ENCODE data around the gene CDH5. TPM values are rescaled to one million over a fixed set of nuclear protein-coding genes. Genes with fewer than 3 reads are reported as not detected.

Gene CDH5
- total RNA-seq, 1 donor from 2014 or later, result not detected

GRCh38 chr16:66344533-66345145 lies 21.9 kb upstream of the CDH5 start:
- Mint-ChIP-seq H3K27me3 (peaks cover 20% of the 10 kb centered on the region), H3K9me3 (no peaks in the 10 kb centered on the region), H3K4me3 (no peak overlapping the region), H3K36me3 (ENCODE audit: low read depth) (no peaks in the 10 kb centered on the region), H3K4me1 (no peaks in the 10 kb centered on the region), H3K27ac (no peak overlapping the region)
- ChIA-PET CTCF (interaction anchor here (1.3 to 4.1 kb wide), 2 partner anchors 12 to 24 kb away, joined by 3 to 16 read pairs; no protein-coding TSS in a partner anchor), POLR2A (no interaction called here)
- ATAC-seq (ENCODE audit: low read depth) (no peak), DNase-seq (no peak)
- TF ChIP-seq, protein P1, sequence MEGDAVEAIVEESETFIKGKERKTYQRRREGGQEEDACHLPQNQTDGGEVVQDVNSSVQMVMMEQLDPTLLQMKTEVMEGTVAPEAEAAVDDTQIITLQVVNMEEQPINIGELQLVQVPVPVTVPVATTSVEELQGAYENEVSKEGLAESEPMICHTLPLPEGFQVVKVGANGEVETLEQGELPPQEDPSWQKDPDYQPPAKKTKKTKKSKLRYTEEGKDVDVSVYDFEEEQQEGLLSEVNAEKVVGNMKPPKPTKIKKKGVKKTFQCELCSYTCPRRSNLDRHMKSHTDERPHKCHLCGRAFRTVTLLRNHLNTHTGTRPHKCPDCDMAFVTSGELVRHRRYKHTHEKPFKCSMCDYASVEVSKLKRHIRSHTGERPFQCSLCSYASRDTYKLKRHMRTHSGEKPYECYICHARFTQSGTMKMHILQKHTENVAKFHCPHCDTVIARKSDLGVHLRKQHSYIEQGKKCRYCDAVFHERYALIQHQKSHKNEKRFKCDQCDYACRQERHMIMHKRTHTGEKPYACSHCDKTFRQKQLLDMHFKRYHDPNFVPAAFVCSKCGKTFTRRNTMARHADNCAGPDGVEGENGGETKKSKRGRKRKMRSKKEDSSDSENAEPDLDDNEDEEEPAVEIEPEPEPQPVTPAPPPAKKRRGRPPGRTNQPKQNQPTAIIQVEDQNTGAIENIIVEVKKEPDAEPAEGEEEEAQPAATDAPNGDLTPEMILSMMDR (IDR thresholded peaks at IDR 0.05), result peak; percentile 94
- intact Hi-C loops (cut with micrococcal nuclease), result no loop called here

- H3K27ac Mint-ChIP-seq, result no peak overlapping the region
- intact Hi-C loops (cut with micrococcal nuclease), result no loop called here
- CTCF ChIA-PET, result no interaction called here
These were observed 20.3 kb upstream of the CDH5 start for GRCh38 chr16:66346221-66346620.

DNA sequence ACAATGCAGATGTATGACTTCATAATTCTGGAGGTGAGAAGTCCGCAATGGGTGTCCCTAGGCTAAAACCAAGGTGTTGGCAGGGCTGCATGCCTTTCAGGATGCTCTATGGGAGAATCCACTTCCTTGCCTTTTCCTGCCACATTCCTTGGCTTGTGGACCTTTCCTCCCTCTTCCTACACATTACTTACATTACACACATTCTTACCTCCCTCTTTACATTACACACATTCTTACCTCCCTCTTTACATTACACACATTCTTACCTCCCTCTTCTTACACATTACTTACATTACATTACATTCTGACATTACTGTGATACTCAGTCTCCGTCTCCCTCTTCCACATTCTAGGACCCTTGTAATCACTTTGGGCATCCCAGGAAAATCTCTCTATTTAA lies 14.2 kb upstream of the CDH5 start:
- no peaks in the 10 kb centered on the region for H3K36me3 Mint-ChIP-seq (ENCODE audit: low read depth)
- H3K9me3 Mint-ChIP-seq, result peaks cover 2% of the 10 kb centered on the region
- ATAC-seq (ENCODE audit: low read depth) (no peak), DNase-seq (no peak)
- peaks cover 8% of the 10 kb centered on the region for H3K27me3 Mint-ChIP-seq
- intact Hi-C loops (cut with micrococcal nuclease), result no loop called here
- CTCF ChIA-PET, result no interaction called here
- no peaks in the 10 kb centered on the region for H3K4me1 Mint-ChIP-seq
- POLR2A ChIA-PET, result no interaction called here
- no peak overlapping the region for H3K4me3 Mint-ChIP-seq
- H3K27ac Mint-ChIP-seq, result no peak overlapping the region
- TF ChIP-seq, protein P1 (IDR thresholded peaks at IDR 0.05), result no peak

More at GRCh38 chr16:66346221-66346620, 20.3 kb upstream of the CDH5 start:
- Mint-ChIP-seq H3K4me3 (no peak overlapping the region), H3K4me1 (no peaks in the 10 kb centered on the region), H3K9me3 (no peaks in the 10 kb centered on the region), H3K27me3 (peaks cover 19% of the 10 kb centered on the region), H3K36me3 (ENCODE audit: low read depth) (no peaks in the 10 kb centered on the region)
- POLR2A ChIA-PET, result no interaction called here
- TF ChIP-seq, protein P1 (IDR thresholded peaks at IDR 0.05), result no peak
- DNase-seq, result no peak
- ATAC-seq (ENCODE audit: low read depth), result no peak

DNA sequence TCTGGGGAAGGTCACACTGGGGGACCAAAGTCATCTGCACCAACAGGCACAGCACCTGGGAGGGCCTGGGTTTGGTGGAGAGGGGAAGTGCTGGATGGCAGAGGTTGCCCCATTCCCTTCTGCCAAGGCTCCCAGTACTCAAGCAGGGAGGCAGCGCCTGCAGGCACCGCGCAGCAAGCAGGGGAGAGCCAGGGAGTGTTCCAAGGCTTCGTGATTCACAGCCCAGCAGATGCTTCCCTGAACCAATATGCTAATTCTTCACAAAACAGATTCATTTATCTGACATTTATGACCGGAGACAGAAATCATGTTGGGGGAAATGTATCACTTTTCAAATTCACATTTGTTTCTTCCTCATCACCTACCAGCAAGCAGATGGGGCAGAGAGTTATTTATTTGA lies 13.4 kb upstream of the CDH5 start:
- ChIA-PET POLR2A (no interaction called here), CTCF (no interaction called here)
- intact Hi-C loops (cut with micrococcal nuclease), result no loop called here
- DNase-seq (no peak), ATAC-seq (ENCODE audit: low read depth) (no peak)
- Mint-ChIP-seq H3K27ac (no peak overlapping the region), H3K27me3 (peaks cover 11% of the 10 kb centered on the region), H3K9me3 (peaks cover 2% of the 10 kb centered on the region), H3K4me1 (no peaks in the 10 kb centered on the region), H3K36me3 (ENCODE audit: low read depth) (no peaks in the 10 kb centered on the region), H3K4me3 (no peak overlapping the region)
- TF ChIP-seq, protein P1 (IDR thresholded peaks at IDR 0.05), result no peak

DNA sequence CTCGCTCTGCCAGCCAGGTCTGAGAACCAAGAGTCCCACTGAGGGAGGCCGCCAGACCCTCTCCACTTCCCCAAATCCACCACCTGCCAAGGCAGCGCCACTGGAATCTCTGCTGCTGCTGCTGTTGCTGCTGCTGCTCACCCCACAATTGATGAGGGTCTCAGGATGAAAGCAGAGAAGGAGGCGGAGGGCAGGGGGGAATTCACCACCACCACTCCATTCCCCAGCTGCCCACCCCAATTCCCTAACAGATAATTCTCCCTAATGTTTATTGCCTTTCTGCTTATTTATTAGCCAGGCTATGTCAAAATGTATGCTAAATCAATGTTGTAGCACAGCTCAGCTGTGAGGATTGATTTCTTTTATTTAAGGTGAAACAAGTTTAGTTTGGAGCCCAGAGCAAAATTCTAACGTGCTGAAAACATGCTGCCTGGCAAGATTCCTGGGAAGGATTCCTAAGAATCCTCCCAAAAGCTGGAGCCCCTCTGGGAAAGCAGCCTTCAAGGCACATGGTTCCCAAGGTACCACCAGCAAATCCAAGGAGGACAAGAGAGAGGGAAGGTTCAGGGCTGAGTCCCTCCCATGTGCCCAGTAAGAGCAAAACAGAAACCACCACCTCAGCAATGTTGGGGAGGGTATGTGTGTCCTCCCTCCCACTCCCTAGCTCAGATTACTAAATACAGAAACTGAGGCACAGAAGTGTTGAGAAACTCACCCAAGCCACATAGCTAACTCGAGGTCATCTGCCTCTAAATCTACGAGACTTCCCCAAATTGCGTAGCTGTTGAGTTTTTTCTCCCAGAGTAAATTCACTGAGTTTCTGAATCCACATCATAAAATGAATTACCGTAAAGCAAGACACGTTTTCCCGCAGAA lies 12.2 kb upstream of the CDH5 start:
- ChIA-PET POLR2A (interaction anchor here (0.6 kb wide), 1 partner anchor 513 kb away, joined by 3 read pairs; no protein-coding TSS in a partner anchor), CTCF (interaction anchor here (0.6 to 4.0 kb wide), 2 partner anchors 11 to 89 kb away, joined by 3 to 16 read pairs; no protein-coding TSS in a partner anchor)
- DNase-seq, result no peak
- no peak for ATAC-seq (ENCODE audit: low read depth)
- TF ChIP-seq, protein P1 (IDR thresholded peaks at IDR 0.05), result no peak
- intact Hi-C loops (cut with micrococcal nuclease), result no loop called here
- no peaks in the 10 kb centered on the region for H3K4me1 Mint-ChIP-seq
- no peaks in the 10 kb centered on the region for H3K36me3 Mint-ChIP-seq (ENCODE audit: low read depth)
- H3K9me3 Mint-ChIP-seq, result peaks cover 2% of the 10 kb centered on the region
- no peak overlapping the region for H3K27ac Mint-ChIP-seq
- H3K4me3 Mint-ChIP-seq, result no peak overlapping the region
- H3K27me3 Mint-ChIP-seq, result peaks cover 17% of the 10 kb centered on the region
